Measurements from ENCODE around the gene FOXP1. TPM values are rescaled to one million over a fixed set of nuclear protein-coding genes. Genes with fewer than 3 reads are reported as not detected.

FOXP1 gene
- total and polyA plus RNA-seq, 9 of the 15 experiments (the other 6 are each of a cell fraction or from before 2014, with no cell fraction given): 7.7 to 34.5 (median 13.7) TPM

DNA sequence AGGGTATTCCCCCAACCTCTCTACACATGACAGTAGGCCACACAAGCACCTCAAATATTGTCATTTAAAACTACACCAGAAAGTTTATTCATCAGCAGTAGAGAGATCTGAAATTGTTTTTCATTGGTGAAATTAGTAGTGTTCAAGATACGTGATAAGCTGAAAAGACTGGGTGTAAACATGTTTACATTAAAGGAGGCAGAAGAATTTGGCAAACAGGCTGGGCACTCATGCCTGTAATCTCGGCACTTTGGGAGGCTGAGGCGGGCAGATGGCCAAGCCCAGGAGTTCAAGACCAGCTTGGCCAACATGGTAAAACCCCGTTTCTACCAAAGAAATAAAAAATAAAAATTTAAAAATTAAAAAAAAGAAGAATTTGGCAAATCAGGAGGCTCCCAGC, 255.6 kb downstream of the FOXP1 start (continued):
- TF ChIP-seq, protein P1, sequence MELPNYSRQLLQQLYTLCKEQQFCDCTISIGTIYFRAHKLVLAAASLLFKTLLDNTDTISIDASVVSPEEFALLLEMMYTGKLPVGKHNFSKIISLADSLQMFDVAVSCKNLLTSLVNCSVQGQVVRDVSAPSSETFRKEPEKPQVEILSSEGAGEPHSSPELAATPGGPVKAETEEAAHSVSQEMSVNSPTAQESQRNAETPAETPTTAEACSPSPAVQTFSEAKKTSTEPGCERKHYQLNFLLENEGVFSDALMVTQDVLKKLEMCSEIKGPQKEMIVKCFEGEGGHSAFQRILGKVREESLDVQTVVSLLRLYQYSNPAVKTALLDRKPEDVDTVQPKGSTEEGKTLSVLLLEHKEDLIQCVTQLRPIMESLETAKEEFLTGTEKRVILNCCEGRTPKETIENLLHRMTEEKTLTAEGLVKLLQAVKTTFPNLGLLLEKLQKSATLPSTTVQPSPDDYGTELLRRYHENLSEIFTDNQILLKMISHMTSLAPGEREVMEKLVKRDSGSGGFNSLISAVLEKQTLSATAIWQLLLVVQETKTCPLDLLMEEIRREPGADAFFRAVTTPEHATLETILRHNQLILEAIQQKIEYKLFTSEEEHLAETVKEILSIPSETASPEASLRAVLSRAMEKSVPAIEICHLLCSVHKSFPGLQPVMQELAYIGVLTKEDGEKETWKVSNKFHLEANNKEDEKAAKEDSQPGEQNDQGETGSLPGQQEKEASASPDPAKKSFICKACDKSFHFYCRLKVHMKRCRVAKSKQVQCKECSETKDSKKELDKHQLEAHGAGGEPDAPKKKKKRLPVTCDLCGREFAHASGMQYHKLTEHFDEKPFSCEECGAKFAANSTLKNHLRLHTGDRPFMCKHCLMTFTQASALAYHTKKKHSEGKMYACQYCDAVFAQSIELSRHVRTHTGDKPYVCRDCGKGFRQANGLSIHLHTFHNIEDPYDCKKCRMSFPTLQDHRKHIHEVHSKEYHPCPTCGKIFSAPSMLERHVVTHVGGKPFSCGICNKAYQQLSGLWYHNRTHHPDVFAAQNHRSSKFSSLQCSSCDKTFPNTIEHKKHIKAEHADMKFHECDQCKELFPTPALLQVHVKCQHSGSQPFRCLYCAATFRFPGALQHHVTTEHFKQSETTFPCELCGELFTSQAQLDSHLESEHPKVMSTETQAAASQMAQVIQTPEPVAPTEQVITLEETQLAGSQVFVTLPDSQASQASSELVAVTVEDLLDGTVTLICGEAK (IDR thresholded peaks at IDR 0.05): no peak
- TF ChIP-seq, protein P1 (CRISPR knock-in tag; IDR thresholded peaks at IDR 0.05): no peak
- TF ChIP-seq HNRNPK (IDR thresholded peaks at IDR 0.05; ENCODE audit: low read depth, low read length, poor library complexity, severe bottlenecking): no peak
- no peak for TF ChIP-seq RBM25 (IDR thresholded peaks at IDR 0.05; ENCODE audit: low read depth, low read length, severe bottlenecking)
- no peak for TF ChIP-seq BACH1 (tag; IDR thresholded peaks at IDR 0.05)
- TF ChIP-seq RFX1 (IDR thresholded peaks at IDR 0.05): no peak
- TF ChIP-seq KLF10 (CRISPR knock-in tag; IDR thresholded peaks at IDR 0.05): no peak
